NCI-H2227 (cell line): Measurements from ENCODE around the gene ZDHHC1.
A peak's percentile ranks its signal among the peaks of the same experiment; 100 is the strongest.
"Not testable (repeated sequence)": the region's sequence is repeated elsewhere in the genome, so short reads cannot be mapped to it uniquely, and the experiment has no call there.

ENCODE experiments used
- DNase-seq: peaks from one replicate; lab custom pipeline; 2025; ENCODE audit not compliant: unreplicated experiment; lab: John Stamatoyannopoulos, UW

Gene ZDHHC1

GRCh38 chr16:67378642-67379041 is 37.6 kb downstream of the ZDHHC1 start:
- no peak for DNase-seq

GRCh38 chr16:67376012-67376411 is 40.3 kb downstream of the ZDHHC1 start:
- DNase-seq: not testable (repeated sequence)

DNA sequence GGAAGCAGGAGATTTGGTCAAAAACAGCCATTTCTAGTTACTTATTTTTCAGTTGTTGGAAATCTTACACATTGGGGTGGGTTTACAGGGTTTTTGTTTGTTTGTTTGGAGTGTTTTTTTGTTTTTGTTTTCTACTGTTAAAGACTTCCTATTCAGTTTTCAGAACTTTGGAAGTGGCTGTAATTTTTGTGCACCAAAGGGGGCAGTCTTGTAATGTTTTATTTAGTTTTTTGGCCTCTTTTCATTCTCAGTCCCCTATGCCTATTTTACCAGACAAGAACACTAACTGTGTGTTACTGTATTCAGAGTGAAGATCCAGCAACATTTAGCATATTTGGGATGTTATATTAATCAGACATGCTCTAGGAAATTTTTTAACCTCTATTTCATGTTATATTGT is 43.6 kb downstream of the ZDHHC1 start:
- DNase-seq: peak; percentile 5

DNA sequence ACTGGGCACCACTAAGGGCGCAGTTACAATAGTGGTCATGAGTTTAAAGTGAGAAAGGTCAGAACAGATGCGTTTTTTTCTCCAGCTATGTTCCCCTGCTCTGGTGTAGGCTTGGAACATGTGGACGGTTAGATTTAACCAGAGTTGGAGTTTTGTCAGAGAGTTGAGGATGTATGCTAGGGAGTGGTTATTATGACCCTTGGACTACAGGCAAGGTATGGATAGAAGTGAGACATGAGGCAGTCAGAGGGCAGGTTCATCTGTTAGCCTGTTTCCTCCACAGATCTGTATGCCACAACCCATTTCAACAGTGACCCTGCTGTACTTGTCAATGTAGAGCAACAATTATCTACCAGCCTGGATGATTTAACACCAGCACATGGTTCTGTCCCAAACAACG is 45.6 kb downstream of the ZDHHC1 start:
- DNase-seq: no peak

- DNase-seq: no peak
Observed at GRCh38 chr16:67364600-67365235, 51.6 kb downstream of the ZDHHC1 start.

DNA sequence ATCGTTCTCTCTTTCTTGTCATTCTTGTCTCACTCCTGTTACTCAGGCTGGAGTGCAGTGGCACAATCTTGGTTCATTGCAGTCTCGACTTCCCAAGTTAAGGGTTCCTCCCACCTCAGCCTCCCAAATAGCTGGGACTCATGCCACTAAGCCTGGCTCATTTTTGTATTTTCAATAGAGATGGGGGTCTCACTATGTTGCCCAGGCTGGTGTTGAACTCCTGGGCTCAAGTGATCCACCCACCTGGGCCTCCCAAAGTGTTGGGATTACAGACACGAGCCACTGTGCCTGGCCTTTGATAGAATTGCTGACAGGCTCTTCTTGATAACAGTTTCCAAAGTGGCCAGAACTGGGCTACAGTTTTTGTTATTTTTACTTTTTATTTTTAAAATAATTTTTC is 55.2 kb downstream of the ZDHHC1 start:
- DNase-seq: no peak

- not testable (repeated sequence) for DNase-seq
Observed at GRCh38 chr16:67359540-67360269, 56.6 kb downstream of the ZDHHC1 start.

- DNase-seq: peak; percentile 30
Observed at GRCh38 chr16:67357561-67357960, 58.7 kb downstream of the ZDHHC1 start.

- DNase-seq: peak; percentile 14
Observed at GRCh38 chr16:67356396-67356795, 59.9 kb downstream of the ZDHHC1 start.

DNA sequence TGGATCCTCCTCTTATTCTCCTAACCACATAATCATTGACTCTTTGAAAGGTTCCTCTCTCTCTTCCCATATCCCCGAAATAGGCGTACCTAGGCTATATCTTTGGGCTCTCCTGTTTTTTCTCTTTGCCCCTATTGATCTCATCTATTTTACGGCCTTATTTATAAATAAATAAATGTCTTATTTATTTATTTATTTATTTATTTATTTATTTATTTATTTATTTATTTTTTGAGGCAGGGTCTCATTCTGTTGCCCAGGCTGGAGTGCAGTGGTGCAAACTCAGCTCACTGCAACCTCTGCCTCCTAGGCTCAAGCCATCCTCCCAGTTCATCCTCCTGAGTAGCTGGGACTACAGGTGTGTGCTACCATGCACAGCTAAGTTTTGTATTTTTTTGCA is 63.8 kb downstream of the ZDHHC1 start:
- DNase-seq: not testable (repeated sequence)

DNA sequence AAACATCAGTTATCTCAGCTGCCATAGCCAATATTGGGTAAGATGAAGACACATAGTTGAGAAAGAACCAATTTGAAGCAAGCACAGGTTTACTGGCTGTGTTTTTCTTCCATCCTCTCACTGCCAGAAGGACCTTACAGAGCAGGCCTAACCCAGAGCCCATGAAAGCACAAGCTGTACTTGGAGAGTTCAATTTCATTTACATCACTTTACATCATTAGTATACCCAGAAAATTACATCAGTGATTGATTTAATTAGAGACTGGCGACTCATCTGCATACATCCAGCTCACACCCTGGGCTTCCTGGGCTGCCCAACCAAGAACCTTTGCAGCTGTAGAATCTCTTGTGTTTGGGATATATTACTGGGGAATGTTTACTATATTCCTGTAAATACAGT is 66.0 kb downstream of the ZDHHC1 start:
- no peak for DNase-seq

DNA sequence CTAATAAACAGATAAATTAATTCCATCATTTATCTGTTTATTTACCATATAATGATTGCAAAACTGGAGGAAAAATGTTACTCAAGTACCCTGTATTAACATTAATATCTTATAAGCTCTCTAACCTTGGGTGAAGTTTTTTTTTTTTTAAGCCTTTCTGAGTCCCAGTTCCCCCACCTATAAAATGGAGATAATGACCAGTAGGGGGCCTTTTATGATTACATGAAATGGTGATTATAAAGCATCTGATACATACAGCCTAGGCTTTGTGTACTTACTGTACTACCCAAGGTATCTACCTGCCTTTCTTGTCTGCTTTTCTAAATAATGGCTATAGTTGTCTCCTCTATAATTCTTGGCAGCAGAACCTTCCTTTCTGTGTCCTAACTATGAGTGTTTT is 67.1 kb downstream of the ZDHHC1 start:
- peak; percentile 2 for DNase-seq

GRCh38 chr16:67346341-67346740 is 69.9 kb downstream of the ZDHHC1 start:
- DNase-seq: no peak

GRCh38 chr16:67345401-67345800 is 70.9 kb downstream of the ZDHHC1 start:
- no peak for DNase-seq
